KMS-11 (cell line): ENCODE results near the gene SDK1.

ENCODE experiments used
- H2AFZ ChIP-seq: fragments of 200-600 bp; sonication (generic); 2 replicates; pipeline ENCODE4 v1.6.1; 2016; ENCODE audit warnings: antibody characterized with exemption, mixed run types, low read depth
- H3K27ac ChIP-seq: fragments of 200-600 bp; sonication (generic); 2 replicates; pipeline ENCODE4 v1.6.1; 2016; ENCODE audit warnings: mild to moderate bottlenecking, mixed run types
- H3K27me3 ChIP-seq: fragments of 200-600 bp; sonication (generic); 2 replicates; pipeline ENCODE4 v1.6.1; 2017; ENCODE audit warnings: mild to moderate bottlenecking, low read depth, mixed run types, moderate library complexity; ENCODE audit not compliant: insufficient read depth
- H3K36me3 ChIP-seq: fragments of 200-600 bp; sonication (generic); 2 replicates; pipeline ENCODE4 v1.6.1; 2017; ENCODE audit warnings: mild to moderate bottlenecking, mixed run types; ENCODE audit not compliant: insufficient read depth
- H3K4me1 ChIP-seq: fragments of 200-600 bp; sonication (generic); 2 replicates; pipeline ENCODE4 v1.6.1; 2016; ENCODE audit warnings: mild to moderate bottlenecking, low read depth, mixed run types; ENCODE audit not compliant: poor library complexity, severe bottlenecking
- H3K4me2 ChIP-seq: fragments of 200-600 bp; sonication (generic); 2 replicates; pipeline ENCODE4 v1.7.0; 2016; ENCODE audit warnings: mild to moderate bottlenecking, mixed run types
- H3K4me3 ChIP-seq: fragments of 200-600 bp; sonication (generic); IDR thresholded peaks from 2 replicates; pipeline ENCODE4 v1.6.1; 2017; ENCODE audit warnings: low read depth, low read length, mixed read lengths; ENCODE audit not compliant: insufficient read depth
- H3K79me2 ChIP-seq: fragments of 200-600 bp; sonication (generic); 2 replicates; pipeline ENCODE4 v1.6.1; 2016; ENCODE audit warnings: low read depth, mixed run types; ENCODE audit not compliant: insufficient read depth
- H3K9ac ChIP-seq: fragments of 200-600 bp; sonication (generic); 2 replicates; pipeline ENCODE4 v1.6.1; 2016; ENCODE audit warnings: mild to moderate bottlenecking, mixed run types
- H4K20me1 ChIP-seq: fragments of 200-600 bp; sonication (generic); 2 replicates; pipeline ENCODE4 v1.6.1; 2016; ENCODE audit warnings: mild to moderate bottlenecking, mixed run types; ENCODE audit not compliant: insufficient read depth
- TF ChIP-seq, protein P1 (sequence below): fragments of 200-600 bp; sonication (generic); conservative IDR thresholded peaks from 2 replicates; pipeline ENCODE4 v1.6.1; 2017; ENCODE audit warnings: low read depth, mild to moderate bottlenecking, antibody characterized with exemption, low read length, moderate library complexity, mixed read lengths

Gene SDK1

DNA sequence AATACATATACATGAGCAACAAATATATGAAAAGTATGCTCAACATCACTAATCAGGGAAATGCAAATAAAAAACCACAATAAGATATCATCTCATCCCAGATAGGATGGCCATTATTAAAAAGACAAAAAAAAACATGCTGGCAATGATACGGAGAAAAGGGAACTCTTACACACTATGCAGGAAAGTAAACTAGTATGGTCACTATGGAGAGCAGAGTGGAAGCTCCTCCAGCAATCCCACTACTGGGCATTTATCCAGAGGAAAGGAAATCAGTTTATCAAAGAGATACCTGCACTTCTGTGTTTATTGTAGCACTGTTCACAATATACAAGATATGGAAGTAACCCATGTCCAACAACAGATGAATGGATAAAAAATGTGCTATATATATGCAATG, 217.5 kb downstream of the SDK1 start:
- no peak overlapping the region for H3K9ac ChIP-seq
- H3K4me3 ChIP-seq, result no peak overlapping the region
- H3K4me1 ChIP-seq, result no peaks in the 10 kb centered on the region
- H2AFZ ChIP-seq, result no peak overlapping the region
- no peaks in the 10 kb centered on the region for H4K20me1 ChIP-seq
- no peak overlapping the region for H3K4me2 ChIP-seq
- H3K79me2 ChIP-seq, result no peaks in the 10 kb centered on the region
- H3K27me3 ChIP-seq, result no peaks in the 10 kb centered on the region
- TF ChIP-seq, protein P1, sequence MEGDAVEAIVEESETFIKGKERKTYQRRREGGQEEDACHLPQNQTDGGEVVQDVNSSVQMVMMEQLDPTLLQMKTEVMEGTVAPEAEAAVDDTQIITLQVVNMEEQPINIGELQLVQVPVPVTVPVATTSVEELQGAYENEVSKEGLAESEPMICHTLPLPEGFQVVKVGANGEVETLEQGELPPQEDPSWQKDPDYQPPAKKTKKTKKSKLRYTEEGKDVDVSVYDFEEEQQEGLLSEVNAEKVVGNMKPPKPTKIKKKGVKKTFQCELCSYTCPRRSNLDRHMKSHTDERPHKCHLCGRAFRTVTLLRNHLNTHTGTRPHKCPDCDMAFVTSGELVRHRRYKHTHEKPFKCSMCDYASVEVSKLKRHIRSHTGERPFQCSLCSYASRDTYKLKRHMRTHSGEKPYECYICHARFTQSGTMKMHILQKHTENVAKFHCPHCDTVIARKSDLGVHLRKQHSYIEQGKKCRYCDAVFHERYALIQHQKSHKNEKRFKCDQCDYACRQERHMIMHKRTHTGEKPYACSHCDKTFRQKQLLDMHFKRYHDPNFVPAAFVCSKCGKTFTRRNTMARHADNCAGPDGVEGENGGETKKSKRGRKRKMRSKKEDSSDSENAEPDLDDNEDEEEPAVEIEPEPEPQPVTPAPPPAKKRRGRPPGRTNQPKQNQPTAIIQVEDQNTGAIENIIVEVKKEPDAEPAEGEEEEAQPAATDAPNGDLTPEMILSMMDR, result no peak
- H3K27ac ChIP-seq, result no peak overlapping the region
- no peaks in the 10 kb centered on the region for H3K36me3 ChIP-seq

DNA sequence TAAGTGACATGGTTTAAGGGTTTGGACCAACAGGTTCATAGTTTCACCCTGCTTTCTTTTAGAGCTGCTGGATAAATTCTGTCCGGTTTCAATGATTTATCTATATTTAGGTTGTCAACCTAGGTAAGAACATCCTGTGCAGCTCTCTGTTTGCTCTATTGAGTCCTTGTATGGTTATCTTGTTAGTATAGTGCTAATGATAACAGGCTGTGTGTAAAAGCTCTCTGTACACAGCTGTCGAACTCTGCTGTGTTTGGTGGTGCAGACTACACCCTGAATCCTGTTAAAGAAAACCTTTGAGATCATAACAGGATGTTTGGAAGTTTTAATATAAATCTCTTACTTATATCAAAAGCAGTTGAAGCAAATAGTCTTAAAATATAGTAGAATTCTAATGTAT, 219.2 kb downstream of the SDK1 start:
- TF ChIP-seq, protein P1, result no peak
- no peaks in the 10 kb centered on the region for H3K79me2 ChIP-seq
- H3K4me3 ChIP-seq, result no peak overlapping the region
- no peak overlapping the region for H3K27ac ChIP-seq
- H2AFZ ChIP-seq, result no peak overlapping the region
- no peaks in the 10 kb centered on the region for H3K36me3 ChIP-seq
- no peak overlapping the region for H3K4me2 ChIP-seq
- H3K27me3 ChIP-seq, result no peaks in the 10 kb centered on the region
- no peaks in the 10 kb centered on the region for H4K20me1 ChIP-seq
- no peak overlapping the region for H3K9ac ChIP-seq
- no peaks in the 10 kb centered on the region for H3K4me1 ChIP-seq

DNA sequence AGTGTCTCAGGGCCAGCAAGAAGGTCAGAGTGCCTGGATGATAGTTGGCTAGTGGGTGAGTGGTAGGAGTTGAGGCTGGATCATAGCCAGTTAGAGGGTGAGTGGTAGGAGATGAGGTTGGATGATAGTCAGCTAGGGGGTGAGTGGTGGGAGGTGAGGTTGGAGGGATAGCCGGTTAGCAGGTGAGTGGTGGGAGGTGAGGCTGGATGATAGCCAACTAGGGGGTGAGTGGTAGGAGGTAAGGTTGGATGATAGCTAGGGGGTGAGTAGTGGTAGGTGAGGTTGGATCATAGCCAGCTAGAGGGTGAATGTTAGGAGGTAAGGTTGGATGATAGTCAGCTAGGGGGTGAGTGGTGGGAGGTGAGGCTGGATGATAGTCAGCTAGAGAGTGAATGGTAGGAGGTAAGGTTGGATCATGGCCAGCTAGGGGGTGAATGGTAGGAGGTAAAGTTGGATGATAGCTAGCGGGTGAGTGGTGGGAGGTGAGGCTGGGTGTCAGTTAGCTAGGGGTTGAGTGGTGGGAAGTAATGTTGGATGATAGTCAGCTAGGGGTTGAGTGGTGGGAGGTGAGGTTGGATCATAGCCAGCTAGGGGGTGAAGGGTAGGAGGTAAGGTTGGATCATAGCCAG, 226.6 kb downstream of the SDK1 start:
- Histone ChIP-seq H3K9ac (no peak overlapping the region), H3K27me3 (no peaks in the 10 kb centered on the region), H3K27ac (no peak overlapping the region), H3K36me3 (no peaks in the 10 kb centered on the region), H2AFZ (no peak overlapping the region), H3K4me3 (no peak overlapping the region), H3K79me2 (no peaks in the 10 kb centered on the region), H3K4me2 (no peak overlapping the region), H4K20me1 (no peaks in the 10 kb centered on the region), H3K4me1 (no peaks in the 10 kb centered on the region)
- TF ChIP-seq, protein P1, result no peak

DNA sequence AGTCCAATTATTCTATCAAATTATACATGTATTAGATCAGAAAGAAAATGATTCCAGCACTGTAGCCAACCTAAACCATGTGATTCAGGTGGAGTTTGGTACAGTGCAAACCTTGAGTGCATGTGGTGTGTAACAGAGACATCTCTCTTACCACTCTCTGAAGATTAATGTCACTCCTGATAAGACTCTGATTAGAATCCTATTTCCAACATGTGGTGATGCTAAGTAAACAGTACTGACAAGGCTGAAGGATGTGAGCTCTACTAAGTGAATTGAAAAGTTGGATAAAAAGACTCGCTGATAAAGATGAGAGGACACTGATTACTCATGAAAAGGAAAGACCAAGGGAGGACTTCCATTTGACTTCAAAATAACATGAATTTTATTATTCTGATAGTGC, 232.0 kb downstream of the SDK1 start:
- H3K4me1 ChIP-seq, result no peaks in the 10 kb centered on the region
- no peaks in the 10 kb centered on the region for H3K27me3 ChIP-seq
- no peaks in the 10 kb centered on the region for H3K79me2 ChIP-seq
- H3K36me3 ChIP-seq, result no peaks in the 10 kb centered on the region
- H4K20me1 ChIP-seq, result no peaks in the 10 kb centered on the region
- H3K9ac ChIP-seq, result no peak overlapping the region
- TF ChIP-seq, protein P1, result no peak
- H3K4me3 ChIP-seq, result no peak overlapping the region
- no peak overlapping the region for H2AFZ ChIP-seq
- no peak overlapping the region for H3K27ac ChIP-seq
- no peak overlapping the region for H3K4me2 ChIP-seq
